Peyer's patch (tissue), 4 donors: ENCODE data around the gene MARVELD3. TPM values are rescaled to one million over a fixed set of nuclear protein-coding genes. Genes with fewer than 3 reads are reported as not detected.
"Not testable (repeated sequence)": the region's sequence is repeated elsewhere in the genome, so short reads cannot be mapped to it uniquely, and the experiment has no call there.

Experiments
- DNase-seq, 3 donors: peaks; one replicate each; pipeline ENCODE4 v3.0.0-alpha.2; 2017 to 2019
- H3K27ac ChIP-seq, 4 donors: fragments of 200-600 bp; sonication (generic); one replicate each; pipeline ENCODE4 v1.5.1; 2016 to 2019
- H3K27me3 ChIP-seq, 2 donors: fragments of 200-600 bp; sonication (generic); one replicate each; pipeline ENCODE4 v1.5.1; 2019
- H3K36me3 ChIP-seq, 3 donors: fragments of 200-600 bp; sonication (generic); one replicate each; pipeline ENCODE4 v1.5.1; 2016 to 2019
- H3K4me1 ChIP-seq, 4 donors: fragments of 200-600 bp; sonication (generic); one replicate each; pipeline ENCODE4 v1.5.1; 2016 to 2019
- H3K4me3 ChIP-seq, 4 donors: fragments of 200-600 bp; sonication (generic); 1 replicate in 3 of 4; 2 replicates in 1 of 4; pipeline ENCODE4 v1.5.1; 2016 to 2019; ENCODE audit warnings: mild to moderate bottlenecking in 1 of 4
- H3K9me3 ChIP-seq, 4 donors: fragments of 200-600 bp; sonication (generic); one replicate each; pipeline ENCODE4 v1.5.1; 2016 to 2019; ENCODE audit warnings: mild to moderate bottlenecking in 1 of 4
- CTCF ChIP-seq, 6 experiments: fragments of 450-650 bp in 4 of 6; fragments of 200-600 bp in 2 of 6; sonication (generic) in 1 of 6; IDR thresholded peaks; one replicate each; pipeline ENCODE4 v1.5.1; 2017 to 2019; ENCODE audit warnings: antibody characterized with exemption in 6 of 6, mild to moderate bottlenecking in 3 of 6, moderate library complexity in 1 of 6
- POLR2A ChIP-seq, 2 donors: fragments of 450-650 bp; IDR thresholded peaks; one replicate each; pipeline ENCODE4 v1.5.1; 2017; ENCODE audit warnings: antibody characterized with exemption in 2 of 2, mild to moderate bottlenecking in 2 of 2, moderate library complexity in 2 of 2
- small RNA-seq, 2 donors: library from RNA; depleted of rRNA; stranded (forward); fragments of <200 nt; gene quantifications; one replicate each; pipeline ENCODE3, GENCODE V24; 2016
- total RNA-seq, 4 donors: library from RNA; depleted of rRNA; stranded (reverse); fragments of >200 nt; gene quantifications; one replicate each; pipeline ENCODE4 v1.1.0, GENCODE V29; 2016

Gene MARVELD3
- total RNA-seq, 4 donors from 2014 or later: 66.0 to 167 (median 154) TPM

GRCh38 chr16:71674229-71674628, 48.2 kb downstream of the MARVELD3 start:
- Histone ChIP-seq H3K9me3 (no peaks in the 10 kb centered on the region), H3K27ac (no peak overlapping the region), H3K4me3 (no peak overlapping the region), H3K4me1 (no peaks in the 10 kb centered on the region), H3K27me3 (no peaks in the 10 kb centered on the region), H3K36me3 (peaks cover 0 to 48% (median 0%) of the 10 kb centered on the region in 3 donors)
- TF ChIP-seq CTCF (IDR thresholded peaks at IDR 0.05): no peak
- TF ChIP-seq POLR2A (IDR thresholded peaks at IDR 0.05): no peak
- no peak for DNase-seq

GRCh38 chr16:71675380-71675779, 49.4 kb downstream of the MARVELD3 start:
- no peak for TF ChIP-seq CTCF (IDR thresholded peaks at IDR 0.05)
- TF ChIP-seq POLR2A (IDR thresholded peaks at IDR 0.05): no peak
- Histone ChIP-seq H3K27ac (no peak overlapping the region), H3K9me3 (no peaks in the 10 kb centered on the region), H3K36me3 (peaks cover 0 to 51% (median 0%) of the 10 kb centered on the region in 3 donors), H3K4me3 (no peak overlapping the region), H3K27me3 (no peaks in the 10 kb centered on the region), H3K4me1 (no peaks in the 10 kb centered on the region)
- no peak for DNase-seq

GRCh38 chr16:71676236-71676635, 50.3 kb downstream of the MARVELD3 start:
- Histone ChIP-seq H3K27ac (no peak overlapping the region), H3K4me1 (no peaks in the 10 kb centered on the region), H3K27me3 (no peaks in the 10 kb centered on the region), H3K9me3 (no peaks in the 10 kb centered on the region), H3K36me3 (peaks cover 0 to 56% (median 0%) of the 10 kb centered on the region in 3 donors), H3K4me3 (no peak overlapping the region)
- TF ChIP-seq CTCF (IDR thresholded peaks at IDR 0.05) (no peak), POLR2A (IDR thresholded peaks at IDR 0.05) (no peak)
- no peak for DNase-seq

GRCh38 chr16:71681360-71681759, 55.4 kb downstream of the MARVELD3 start:
- TF ChIP-seq CTCF (IDR thresholded peaks at IDR 0.05): no peak
- no peak for TF ChIP-seq POLR2A (IDR thresholded peaks at IDR 0.05)
- no peak for DNase-seq
- Histone ChIP-seq H3K27me3 (no peaks in the 10 kb centered on the region), H3K4me1 (no peaks in the 10 kb centered on the region), H3K36me3 (peaks cover 0 to 68% (median 0%) of the 10 kb centered on the region in 3 donors), H3K4me3 (no peak overlapping the region), H3K9me3 (no peaks in the 10 kb centered on the region), H3K27ac (peak overlapping the region in 3 of 4 donors; percentile 18 to 76 (median 45))

GRCh38 chr16:71684280-71684679, 58.3 kb downstream of the MARVELD3 start:
- peak in 1 of 3 donors; percentile 50 for DNase-seq
- Histone ChIP-seq H3K27ac (peak overlapping the region in 1 of 4 donors; percentile 28), H3K36me3 (peaks cover 0 to 66% (median 0%) of the 10 kb centered on the region in 3 donors)
- not testable (repeated sequence) for H3K4me1 ChIP-seq, H3K27me3 ChIP-seq, H3K4me3 ChIP-seq, H3K9me3 ChIP-seq

Small RNA genes within 50 kb of the gene (small RNA-seq; reads per million reads assigned to genes)
- 0 reads per million in 2 donors for gene RNU6-208P

Other genes with a start within 250 kb of the MARVELD3 start
- not detected for gene TLE7, start 184.1 kb upstream of the MARVELD3 start, total RNA-seq
- gene ZNF23, start 163.9 kb upstream of the MARVELD3 start, total RNA-seq: 10 to 100 TPM in 2 of 4 donors, 1 to 10 TPM in 2; 4.4 to 28.9 (median 9.5) TPM
- 10 to 100 TPM in 2 of 4 donors, 1 to 10 TPM in 2; 4.4 to 14.9 (median 10.1) TPM for gene ZNF19, start 136.9 kb upstream of the MARVELD3 start, total RNA-seq
- not detected for gene CHST4, start 99.8 kb upstream of the MARVELD3 start, total RNA-seq
- gene TAT, start 49.1 kb upstream of the MARVELD3 start, total RNA-seq: 1 to 10 TPM in 3 of 4 donors, not detected in 1; 2.4 to 5.8 (median 3.1) TPM
- gene PHLPP2, start 98.5 kb downstream of the MARVELD3 start, total RNA-seq: 100 to 1,000 TPM in 3 of 4 donors, 10 to 100 TPM in 1; 18.2 to 170 (median 116) TPM
- gene AP1G1, start 182.7 kb downstream of the MARVELD3 start, total RNA-seq: 100 to 1,000 TPM; 113 to 153 (median 137) TPM
- 10 to 100 TPM; 14.0 to 40.2 (median 22.5) TPM for gene ATXN1L, start 219.8 kb downstream of the MARVELD3 start, total RNA-seq